Ovary (tissue), 3 donors: ENCODE results near the gene BTLA.

ENCODE experiments used
- EP300 ChIP-seq: sonication (generic); formaldehyde crosslinking; IDR thresholded peaks from one replicate; pipeline ENCODE4 v1.6.1; 2017; ENCODE audit warnings: antibody characterized with exemption
- POLR2A ChIP-seq: fragments of 450-650 bp; IDR thresholded peaks from one replicate; pipeline ENCODE4 v1.6.1; 2017; ENCODE audit warnings: antibody characterized with exemption, mild to moderate bottlenecking, moderate library complexity
- TF ChIP-seq, protein P1 (sequence below), 3 donors: fragments of 450-650 bp in 2 of 3; fragments of 200-600 bp in 1 of 3; IDR thresholded peaks; one replicate each; pipeline versions ENCODE4 v1.5.1 to v1.8.0; 2016 to 2022; ENCODE audit warnings: antibody characterized with exemption in 3 of 3, mild to moderate bottlenecking in 1 of 3
- donor health status: DM: no; HTN: no; CAD: no.

DNA sequence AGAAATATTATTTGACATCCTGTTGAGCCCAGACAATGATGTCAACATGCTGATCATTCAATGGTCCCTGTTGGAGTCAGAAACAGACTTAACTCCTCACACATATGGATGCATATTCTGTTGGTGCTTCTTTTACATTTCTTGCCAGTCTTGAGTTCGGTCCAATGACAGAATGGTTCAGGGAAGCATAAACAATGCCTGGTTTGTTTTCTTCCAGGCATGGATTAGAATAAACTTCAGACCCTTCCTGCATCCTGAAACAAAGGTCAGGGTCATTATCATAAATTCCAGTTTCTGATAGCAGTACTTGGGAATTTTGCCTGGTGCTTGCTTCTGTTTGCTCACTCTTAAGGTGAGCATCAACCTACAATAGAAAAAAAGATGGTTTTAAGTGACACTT lies 33.3 kb downstream of the BTLA start:
- TF ChIP-seq, protein P1, sequence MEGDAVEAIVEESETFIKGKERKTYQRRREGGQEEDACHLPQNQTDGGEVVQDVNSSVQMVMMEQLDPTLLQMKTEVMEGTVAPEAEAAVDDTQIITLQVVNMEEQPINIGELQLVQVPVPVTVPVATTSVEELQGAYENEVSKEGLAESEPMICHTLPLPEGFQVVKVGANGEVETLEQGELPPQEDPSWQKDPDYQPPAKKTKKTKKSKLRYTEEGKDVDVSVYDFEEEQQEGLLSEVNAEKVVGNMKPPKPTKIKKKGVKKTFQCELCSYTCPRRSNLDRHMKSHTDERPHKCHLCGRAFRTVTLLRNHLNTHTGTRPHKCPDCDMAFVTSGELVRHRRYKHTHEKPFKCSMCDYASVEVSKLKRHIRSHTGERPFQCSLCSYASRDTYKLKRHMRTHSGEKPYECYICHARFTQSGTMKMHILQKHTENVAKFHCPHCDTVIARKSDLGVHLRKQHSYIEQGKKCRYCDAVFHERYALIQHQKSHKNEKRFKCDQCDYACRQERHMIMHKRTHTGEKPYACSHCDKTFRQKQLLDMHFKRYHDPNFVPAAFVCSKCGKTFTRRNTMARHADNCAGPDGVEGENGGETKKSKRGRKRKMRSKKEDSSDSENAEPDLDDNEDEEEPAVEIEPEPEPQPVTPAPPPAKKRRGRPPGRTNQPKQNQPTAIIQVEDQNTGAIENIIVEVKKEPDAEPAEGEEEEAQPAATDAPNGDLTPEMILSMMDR (IDR thresholded peaks at IDR 0.05) = no peak
- no peak for TF ChIP-seq POLR2A
- TF ChIP-seq EP300 = no peak
